HG03558 (cell line): Measurements from ENCODE around the gene KCNQ1.

ENCODE experiments used
- ATAC-seq: cut with Tn5 transposase; IDR thresholded peaks from one replicate; pipeline ENCODE4 v1.9.1; 2021; ENCODE audit warnings: moderate number of reproducible peaks; ENCODE audit not compliant: unreplicated experiment; ENCODE audit errors: extremely low read depth

The KCNQ1 gene

DNA sequence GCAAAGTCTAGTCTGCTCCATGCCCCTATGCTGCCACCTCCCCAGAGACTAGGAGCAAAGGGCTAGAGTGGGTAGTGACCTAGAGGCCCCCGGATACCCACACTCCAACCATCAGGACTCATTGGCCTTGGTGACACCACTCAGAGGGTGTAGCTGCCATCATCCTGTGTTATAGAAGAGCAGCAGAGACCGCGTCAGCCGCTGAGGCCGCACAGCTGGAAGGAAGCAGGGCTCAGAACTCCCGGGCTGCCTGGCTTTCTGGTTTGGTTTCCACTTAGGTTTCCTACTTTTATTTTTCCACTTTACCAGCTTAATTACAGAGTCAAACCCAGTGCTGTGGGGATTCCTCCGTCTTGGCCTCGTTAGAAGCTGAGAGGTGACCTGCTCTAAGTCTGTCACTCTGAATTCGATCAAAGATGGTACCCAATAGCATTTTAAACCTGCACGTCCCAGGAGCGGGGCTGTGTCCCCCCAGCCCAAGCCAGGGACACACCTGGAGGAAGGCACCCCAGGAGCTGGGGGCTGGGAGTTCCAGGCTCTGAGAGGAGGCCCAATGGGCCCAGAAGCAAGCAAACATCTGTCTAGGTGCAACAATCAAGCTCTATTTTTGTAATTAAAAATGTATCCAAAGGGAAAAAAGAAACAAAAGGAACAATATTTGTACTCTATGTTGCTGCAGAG lies 442.8 kb downstream of the KCNQ1 start:
- no peak for ATAC-seq

DNA sequence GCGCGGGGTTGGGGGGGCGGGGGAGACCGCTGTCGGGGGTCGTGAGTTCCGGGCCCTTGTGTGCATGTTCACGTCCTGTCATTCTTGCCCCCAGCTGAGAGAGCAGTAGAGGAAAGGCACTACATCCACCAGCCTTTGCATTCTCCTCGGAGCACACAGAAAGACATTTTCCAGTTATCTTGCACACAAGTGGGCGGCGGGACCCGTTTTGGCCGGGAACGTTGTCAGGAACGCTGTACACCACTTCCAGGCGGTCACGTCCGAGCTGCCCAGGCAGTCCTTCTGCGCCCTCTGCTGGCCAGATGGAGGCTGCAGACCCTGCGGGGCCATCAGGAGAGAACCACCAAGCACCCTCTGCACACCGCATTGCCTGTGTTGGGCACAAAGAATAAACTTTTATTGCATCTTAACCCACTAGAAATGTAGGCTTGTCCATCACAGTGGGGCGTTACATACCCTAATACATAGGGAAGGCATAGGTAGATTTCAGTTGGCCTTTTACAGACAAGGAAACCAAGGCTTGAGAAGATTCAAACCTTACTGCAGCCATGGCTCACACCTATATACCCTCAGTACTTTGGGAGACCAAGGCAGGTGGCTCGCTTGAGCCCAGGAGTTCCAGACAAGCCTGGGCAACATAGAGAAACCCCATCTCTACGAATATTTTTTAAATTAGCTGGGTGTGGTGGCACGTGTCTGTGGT lies 443.6 kb downstream of the KCNQ1 start:
- ATAC-seq, result no peak

GRCh38 chr11:2889362-2890273 lies 444.8 kb downstream of the KCNQ1 start:
- ATAC-seq, result no peak

GRCh38 chr11:2890466-2891294 lies 445.9 kb downstream of the KCNQ1 start:
- ATAC-seq, result no peak

DNA sequence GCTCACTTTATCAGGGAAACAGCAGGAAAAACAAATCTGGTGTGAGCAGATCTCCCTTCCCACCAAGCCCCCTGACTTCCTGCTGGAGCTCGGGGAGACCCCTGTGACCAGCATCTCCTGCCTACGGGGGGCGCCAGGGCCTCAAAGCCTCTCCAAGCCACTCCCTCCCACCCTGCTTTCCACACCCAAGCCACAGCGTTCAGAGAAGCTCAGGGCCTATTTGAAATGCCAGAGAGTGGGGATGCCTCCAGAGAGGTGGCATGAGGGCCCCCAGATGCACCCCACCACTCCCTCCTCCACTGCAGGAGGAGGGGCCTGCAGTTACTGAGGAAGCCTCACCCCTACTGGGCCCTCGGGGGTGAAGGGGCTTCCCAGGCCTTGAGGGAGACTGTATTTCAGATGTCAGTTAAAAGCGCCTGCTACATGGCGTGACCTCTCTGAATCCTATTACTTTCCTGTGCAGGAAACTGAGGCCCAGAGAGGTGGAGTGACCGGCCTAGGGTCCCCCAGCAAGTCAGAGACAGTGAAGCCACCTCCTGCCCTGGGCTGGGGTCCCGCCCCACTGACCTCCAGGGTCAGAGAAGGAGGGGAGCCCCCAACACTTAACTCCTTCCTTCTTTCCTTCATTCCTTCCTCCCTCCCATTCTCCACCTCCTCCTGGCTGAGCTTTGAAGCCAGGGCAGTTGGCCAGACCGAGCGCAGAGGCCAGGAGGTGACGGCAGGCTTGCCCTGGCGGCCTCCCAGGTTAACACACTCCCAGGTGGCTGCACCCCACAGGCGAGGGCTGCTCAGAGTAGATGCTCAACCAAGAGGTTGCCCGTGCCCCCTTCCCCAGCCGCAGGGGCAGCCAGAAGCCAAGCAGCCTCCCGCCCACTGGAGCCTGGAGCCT lies 446.8 kb downstream of the KCNQ1 start:
- no peak for ATAC-seq

DNA sequence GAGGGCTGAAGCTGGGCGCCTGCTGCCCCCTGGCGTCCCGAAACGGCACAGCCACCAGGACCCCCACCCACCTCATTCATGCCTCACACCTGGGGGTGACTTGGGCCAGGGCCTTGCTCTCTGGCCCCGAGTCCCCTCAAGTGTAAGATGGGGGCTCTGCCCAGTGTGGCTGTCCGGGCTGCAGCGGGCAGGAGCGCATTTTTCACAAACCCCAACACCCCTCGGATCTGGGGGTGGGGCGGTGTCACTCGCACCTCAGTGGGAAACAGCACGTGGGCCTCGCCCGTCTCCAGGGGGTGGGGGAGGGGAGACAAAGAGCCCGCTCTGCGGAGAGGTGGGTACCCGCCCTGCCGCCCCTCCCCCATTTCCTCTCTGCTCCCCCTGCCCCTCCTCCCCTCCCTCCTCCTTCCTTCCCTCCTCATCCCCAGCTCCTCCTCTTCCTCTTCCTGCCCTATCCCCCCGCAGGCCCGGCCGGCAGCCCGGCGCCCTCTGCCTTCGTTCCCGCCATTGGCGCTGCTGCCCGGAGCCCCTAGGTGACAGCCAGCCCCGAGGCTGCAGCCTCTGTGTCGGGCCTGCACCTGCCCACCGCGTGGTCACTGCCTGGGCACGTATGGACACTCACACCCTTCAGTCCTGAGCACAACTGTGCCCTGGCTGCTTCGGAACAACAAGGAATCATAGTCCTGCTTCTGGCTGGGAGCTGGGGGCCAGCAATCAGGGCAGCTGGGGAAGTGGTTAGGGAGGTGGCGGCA lies 447.6 kb downstream of the KCNQ1 start:
- no peak for ATAC-seq

GRCh38 chr11:2892967-2893528 lies 448.2 kb downstream of the KCNQ1 start:
- no peak for ATAC-seq

DNA sequence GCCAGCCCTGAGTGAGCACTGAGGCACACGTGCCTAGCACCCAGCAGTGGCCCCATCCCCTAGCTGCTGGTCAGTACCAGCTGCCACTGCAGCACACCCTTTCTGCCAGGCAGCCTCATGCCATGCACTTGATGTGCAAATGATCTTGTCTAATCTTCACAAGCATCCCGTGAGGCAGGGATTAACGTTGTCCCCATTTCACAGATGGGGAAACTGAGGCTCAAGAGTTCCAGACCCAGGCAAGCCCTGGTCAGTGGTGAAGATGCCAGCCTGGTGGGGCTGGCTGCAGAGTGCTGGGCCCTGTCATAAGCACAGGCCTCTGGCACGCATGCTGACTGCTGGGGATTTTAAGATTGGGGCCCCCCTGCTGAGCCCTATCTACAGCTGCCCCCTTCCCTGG lies 449.1 kb downstream of the KCNQ1 start:
- ATAC-seq, result no peak

- no peak for ATAC-seq
Measured at GRCh38 chr11:2896047-2896446, 451.2 kb downstream of the KCNQ1 start.

DNA sequence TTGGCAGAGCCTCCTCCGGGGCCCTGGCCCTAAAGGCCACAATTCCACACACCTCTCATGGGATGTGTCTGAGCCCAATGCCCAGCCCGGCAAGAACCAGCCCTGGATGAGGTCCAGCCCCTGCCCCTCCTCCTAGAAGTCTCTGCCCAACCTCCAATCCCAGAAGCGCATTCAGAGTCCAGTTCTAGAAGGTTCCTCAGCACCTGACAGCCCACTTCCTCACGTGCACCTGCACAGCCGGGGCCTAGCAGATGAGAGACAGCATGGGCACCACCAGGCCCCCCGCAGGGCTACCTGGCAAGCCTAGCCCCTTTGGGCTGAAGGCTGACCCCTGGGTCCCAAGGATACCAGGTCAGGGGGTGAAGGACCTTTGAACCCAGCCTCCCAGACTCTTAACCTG lies 452.2 kb downstream of the KCNQ1 start:
- ATAC-seq, result no peak

GRCh38 chr11:2898366-2899079 lies 453.7 kb downstream of the KCNQ1 start:
- no peak for ATAC-seq
